A549 treated with AZD9567 at 1 μM for 4 hours (cell line): ENCODE measurements around the gene PANX3. TPM values are rescaled to one million over a fixed set of nuclear protein-coding genes. Genes with fewer than 3 reads are reported as not detected.

ENCODE experiments used
- total RNA-seq: library from RNA; stranded (reverse); fragments of 200-300 nt; extraction: Qiagen RNA extraction; gene quantifications from 5 replicates; pipeline ENCODE4 v1.2.3, GENCODE V29; 2022; ENCODE audit not compliant: insufficient read depth

The PANX3 gene, protein sequence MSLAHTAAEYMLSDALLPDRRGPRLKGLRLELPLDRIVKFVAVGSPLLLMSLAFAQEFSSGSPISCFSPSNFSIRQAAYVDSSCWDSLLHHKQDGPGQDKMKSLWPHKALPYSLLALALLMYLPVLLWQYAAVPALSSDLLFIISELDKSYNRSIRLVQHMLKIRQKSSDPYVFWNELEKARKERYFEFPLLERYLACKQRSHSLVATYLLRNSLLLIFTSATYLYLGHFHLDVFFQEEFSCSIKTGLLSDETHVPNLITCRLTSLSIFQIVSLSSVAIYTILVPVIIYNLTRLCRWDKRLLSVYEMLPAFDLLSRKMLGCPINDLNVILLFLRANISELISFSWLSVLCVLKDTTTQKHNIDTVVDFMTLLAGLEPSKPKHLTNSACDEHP
- not detected in 5 replicates for total RNA-seq

DNA sequence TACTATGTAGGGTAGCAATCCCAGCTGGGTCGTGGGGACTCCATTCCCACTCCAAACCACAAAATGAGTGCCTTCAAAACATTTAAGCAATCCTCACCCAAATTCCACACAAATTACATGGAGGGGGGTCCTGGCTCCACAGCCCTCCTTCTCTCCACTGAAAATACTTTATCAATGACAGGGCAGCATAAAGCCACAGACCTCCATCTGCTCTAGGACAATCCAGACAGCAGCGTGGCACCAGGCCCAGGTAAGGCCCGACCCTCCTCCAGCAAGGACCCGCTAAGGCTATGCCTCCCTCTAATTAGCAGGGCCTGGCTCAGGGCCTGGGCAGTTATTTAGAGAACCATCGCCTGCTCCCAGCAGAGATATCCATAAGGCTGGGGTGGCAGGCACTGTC, at the start of gene PANX3:
TSS of gene PANX3 (plus strand) at position 365 of the 400 bp plus-strand sequence. CDS start 129 bp downstream, outside the sequence.

GRCh38 chr11:124569697-124570096, 41.5 kb upstream of the PANX3 start, which contains the start of gene OR8A1:
OR8A1 (plus strand) TSS chr11:124569997; CDS start chr11:124570120, 123 bp downstream.

DNA sequence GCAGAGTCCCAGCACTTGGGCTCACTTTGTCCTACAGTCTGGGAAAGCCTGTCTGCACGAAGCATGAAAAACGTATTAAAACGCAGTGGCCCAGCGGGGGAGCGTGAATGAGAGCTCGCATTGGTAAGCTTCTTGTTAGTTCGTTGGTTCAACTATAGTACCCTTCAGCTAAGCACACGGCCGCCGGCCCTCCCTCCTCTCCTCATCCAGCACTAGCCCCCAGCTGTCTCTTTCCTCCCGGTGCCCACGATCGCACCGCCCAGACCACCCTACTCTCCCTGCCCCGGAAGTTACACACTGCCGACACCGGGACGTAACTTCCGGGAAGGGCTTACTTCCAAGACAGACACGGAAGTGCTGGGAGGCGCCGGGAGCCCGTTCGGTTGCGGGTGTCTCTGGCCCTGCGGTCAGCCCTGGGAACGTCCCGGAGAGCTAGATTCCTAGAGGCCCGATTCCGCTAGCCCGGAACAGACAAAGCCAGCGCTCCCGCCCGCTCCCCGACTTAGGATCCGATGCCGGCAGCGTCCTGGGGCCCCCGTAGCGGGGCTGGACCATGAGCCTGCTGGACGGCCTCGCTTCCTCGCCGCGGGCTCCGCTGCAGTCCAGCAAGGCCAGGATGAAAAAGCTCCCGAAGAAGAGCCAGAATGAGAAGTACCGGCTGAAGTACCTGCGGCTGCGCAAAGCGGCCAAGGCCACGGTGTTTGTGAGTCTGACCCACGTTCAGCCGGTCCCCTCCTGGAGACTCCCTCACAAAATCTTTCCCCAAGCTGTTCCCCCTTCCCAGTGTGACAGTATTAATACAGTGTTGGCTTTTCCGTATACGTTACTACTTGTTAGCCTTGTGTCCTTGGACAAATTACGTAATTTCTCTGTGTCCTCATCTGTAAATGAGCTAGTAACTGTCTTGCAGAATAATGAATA, 11.6 kb downstream of the PANX3 start, which contains the start of gene TBRG1:
TSS of gene TBRG1 (plus strand) at position 334 of the 921 bp plus-strand sequence. CDS start at position 554, 220 bp downstream.

Other genes starting within 250 kb of the PANX3 start
- gene OR8B2, start 226.9 kb upstream of the PANX3 start, total RNA-seq = not detected in 5 replicates
- gene OR8B3, start 212.4 kb upstream of the PANX3 start, total RNA-seq = not detected in 5 replicates
- gene OR8B4, start 186.6 kb upstream of the PANX3 start, total RNA-seq = not detected in 5 replicates
- gene OR8B8, start 165.7 kb upstream of the PANX3 start, total RNA-seq = not detected in 5 replicates
- not detected in 5 replicates for gene OR8B12, start 67.8 kb upstream of the PANX3 start, total RNA-seq
- gene OR8A1, start 41.4 kb upstream of the PANX3 start, total RNA-seq = not detected in 5 replicates
- gene TBRG1, start 11.4 kb downstream of the PANX3 start, total RNA-seq = 11.5 to 17.9 TPM (median 16.5 TPM) in 5 replicates
- gene SIAE, start 62.3 kb downstream of the PANX3 start, total RNA-seq = 14.9 to 22.7 TPM (median 15.6 TPM) in 5 replicates
- gene SPA17, start 62.5 kb downstream of the PANX3 start, total RNA-seq = 16.9 to 38.2 TPM (median 17.8 TPM) in 5 replicates
- 4.0 to 11.9 TPM (median 10.6 TPM) in 5 replicates for gene NRGN, start 128.5 kb downstream of the PANX3 start, total RNA-seq
- gene VSIG2, start 140.8 kb downstream of the PANX3 start, total RNA-seq = not detected in 5 replicates
- gene ESAM, start 150.9 kb downstream of the PANX3 start, total RNA-seq = 7.0 to 13.5 TPM (median 11.6 TPM) in 5 replicates
- gene MSANTD2, start 189.0 kb downstream of the PANX3 start, total RNA-seq = 5.6 to 6.5 TPM (median 6.2 TPM) in 5 replicates